ENCODE results near the gene DHRSX. TPM values are rescaled to one million over a fixed set of nuclear protein-coding genes. Genes with fewer than 3 reads are reported as not detected.

Gene DHRSX
- total RNA-seq, 1 experiment from 2014 or later = 11.5 TPM

DNA sequence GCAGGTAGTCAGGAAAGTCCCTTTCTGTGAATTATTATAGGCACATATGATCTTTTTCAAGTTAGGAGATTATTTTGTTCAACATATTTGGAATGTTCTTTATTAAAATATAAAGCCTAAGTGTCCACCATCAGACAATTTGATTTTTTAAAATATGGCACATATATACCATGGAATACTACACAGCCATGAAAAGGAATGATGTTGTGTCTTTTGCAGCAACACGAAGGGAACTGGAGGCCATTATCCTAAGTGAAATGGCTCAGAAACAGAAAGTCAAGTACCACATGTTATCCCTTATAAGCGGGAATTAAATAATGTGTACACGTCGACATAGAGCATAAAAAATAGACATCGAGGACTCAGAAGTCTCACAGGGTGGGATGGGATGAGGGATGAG lies 73.0 kb downstream of the DHRSX start:
- Histone ChIP-seq H4K20me1 (ENCODE audit: low read length) (no peaks in the 10 kb centered on the region), H3K36me3 (ENCODE audit: low read depth, low read length) (no peaks in the 10 kb centered on the region), H3F3A (ENCODE audit: low read length, unreplicated experiment) (no peaks in the 10 kb centered on the region), H3K9ac (ENCODE audit: low read length) (no peak overlapping the region), H3K4me2 (ENCODE audit: low read length) (no peak overlapping the region), H3K4me3 (ENCODE audit: low read length) (no peak overlapping the region), H3K9me3 (ENCODE audit: low read length) (no peaks in the 10 kb centered on the region), H3K27ac (ENCODE audit: low read length) (no peak overlapping the region), H3K27me3 (ENCODE audit: low read length) (no peaks in the 10 kb centered on the region), H3K79me2 (ENCODE audit: low read length) (no peaks in the 10 kb centered on the region), H2AFZ (ENCODE audit: low read length) (no peak overlapping the region), H3K4me1 (ENCODE audit: insufficient read depth, low read length) (no peaks in the 10 kb centered on the region), H3K9me2 (replicated peaks; ENCODE audit: low read length) (no peaks in the 10 kb centered on the region)
- no TSS peak for BruUV-seq (replicated peaks)
- POLR2A ChIA-PET (ENCODE audit: unreplicated experiment) = no interaction called here
- intact Hi-C loops (cut with micrococcal nuclease) = no loop called here
- DNase-seq = no peak
- ATAC-seq = no peak
- TF ChIP-seq EZH2phosphoT487 (IDR thresholded peaks at IDR 0.05; ENCODE audit: borderline replicate concordance, low read length) (no peak), EZH2 (IDR thresholded peaks at IDR 0.05; ENCODE audit: low read length, unreplicated experiment) (no peak)
- TF ChIP-seq, protein P1, sequence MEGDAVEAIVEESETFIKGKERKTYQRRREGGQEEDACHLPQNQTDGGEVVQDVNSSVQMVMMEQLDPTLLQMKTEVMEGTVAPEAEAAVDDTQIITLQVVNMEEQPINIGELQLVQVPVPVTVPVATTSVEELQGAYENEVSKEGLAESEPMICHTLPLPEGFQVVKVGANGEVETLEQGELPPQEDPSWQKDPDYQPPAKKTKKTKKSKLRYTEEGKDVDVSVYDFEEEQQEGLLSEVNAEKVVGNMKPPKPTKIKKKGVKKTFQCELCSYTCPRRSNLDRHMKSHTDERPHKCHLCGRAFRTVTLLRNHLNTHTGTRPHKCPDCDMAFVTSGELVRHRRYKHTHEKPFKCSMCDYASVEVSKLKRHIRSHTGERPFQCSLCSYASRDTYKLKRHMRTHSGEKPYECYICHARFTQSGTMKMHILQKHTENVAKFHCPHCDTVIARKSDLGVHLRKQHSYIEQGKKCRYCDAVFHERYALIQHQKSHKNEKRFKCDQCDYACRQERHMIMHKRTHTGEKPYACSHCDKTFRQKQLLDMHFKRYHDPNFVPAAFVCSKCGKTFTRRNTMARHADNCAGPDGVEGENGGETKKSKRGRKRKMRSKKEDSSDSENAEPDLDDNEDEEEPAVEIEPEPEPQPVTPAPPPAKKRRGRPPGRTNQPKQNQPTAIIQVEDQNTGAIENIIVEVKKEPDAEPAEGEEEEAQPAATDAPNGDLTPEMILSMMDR (conservative IDR thresholded peaks at IDR 0.05; ENCODE audit: low read depth, low read length) = no peak
- CTCF ChIA-PET = no interaction called here

DNA sequence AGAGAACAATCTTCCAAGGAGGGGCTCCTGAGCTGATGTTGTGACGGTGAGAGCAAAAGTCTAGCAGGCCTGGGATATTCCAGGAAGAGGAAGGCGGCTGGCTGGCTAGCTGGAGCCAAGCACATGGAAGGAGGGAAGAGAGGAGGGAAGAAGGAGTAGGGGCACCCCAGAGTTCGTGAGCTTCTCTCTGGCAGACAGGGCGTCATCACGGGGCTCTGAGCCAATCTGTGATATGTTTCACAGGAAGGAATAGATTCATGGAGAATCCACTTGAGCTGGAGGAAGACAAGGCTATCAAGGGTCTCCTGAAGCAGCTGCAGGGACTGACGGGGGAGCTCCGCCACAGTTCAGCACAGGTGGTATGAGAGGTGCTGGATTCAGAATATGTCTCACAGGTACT lies 73.6 kb downstream of the DHRSX start:
- Histone ChIP-seq H3K27me3 (ENCODE audit: low read length) (no peaks in the 10 kb centered on the region), H3K36me3 (ENCODE audit: low read depth, low read length) (no peaks in the 10 kb centered on the region), H4K20me1 (ENCODE audit: low read length) (no peaks in the 10 kb centered on the region), H3K4me2 (ENCODE audit: low read length) (no peak overlapping the region), H3K27ac (ENCODE audit: low read length) (no peak overlapping the region), H3K9me2 (replicated peaks; ENCODE audit: low read length) (no peaks in the 10 kb centered on the region), H3F3A (ENCODE audit: low read length, unreplicated experiment) (no peaks in the 10 kb centered on the region), H3K4me3 (ENCODE audit: low read length) (no peak overlapping the region), H3K9me3 (ENCODE audit: low read length) (no peaks in the 10 kb centered on the region), H2AFZ (ENCODE audit: low read length) (no peak overlapping the region), H3K9ac (ENCODE audit: low read length) (no peak overlapping the region), H3K4me1 (ENCODE audit: insufficient read depth, low read length) (no peaks in the 10 kb centered on the region), H3K79me2 (ENCODE audit: low read length) (no peaks in the 10 kb centered on the region)
- no TSS peak for BruUV-seq (replicated peaks)
- no peak for TF ChIP-seq EZH2 (IDR thresholded peaks at IDR 0.05; ENCODE audit: low read length, unreplicated experiment)
- TF ChIP-seq, protein P1 (conservative IDR thresholded peaks at IDR 0.05; ENCODE audit: low read depth, low read length) = no peak
- TF ChIP-seq EZH2phosphoT487 (IDR thresholded peaks at IDR 0.05; ENCODE audit: borderline replicate concordance, low read length) = no peak
- intact Hi-C loops (cut with micrococcal nuclease) = no loop called here
- ChIA-PET POLR2A (ENCODE audit: unreplicated experiment) (no interaction called here), CTCF (no interaction called here)
- ATAC-seq (no peak), DNase-seq (no peak)

DNA sequence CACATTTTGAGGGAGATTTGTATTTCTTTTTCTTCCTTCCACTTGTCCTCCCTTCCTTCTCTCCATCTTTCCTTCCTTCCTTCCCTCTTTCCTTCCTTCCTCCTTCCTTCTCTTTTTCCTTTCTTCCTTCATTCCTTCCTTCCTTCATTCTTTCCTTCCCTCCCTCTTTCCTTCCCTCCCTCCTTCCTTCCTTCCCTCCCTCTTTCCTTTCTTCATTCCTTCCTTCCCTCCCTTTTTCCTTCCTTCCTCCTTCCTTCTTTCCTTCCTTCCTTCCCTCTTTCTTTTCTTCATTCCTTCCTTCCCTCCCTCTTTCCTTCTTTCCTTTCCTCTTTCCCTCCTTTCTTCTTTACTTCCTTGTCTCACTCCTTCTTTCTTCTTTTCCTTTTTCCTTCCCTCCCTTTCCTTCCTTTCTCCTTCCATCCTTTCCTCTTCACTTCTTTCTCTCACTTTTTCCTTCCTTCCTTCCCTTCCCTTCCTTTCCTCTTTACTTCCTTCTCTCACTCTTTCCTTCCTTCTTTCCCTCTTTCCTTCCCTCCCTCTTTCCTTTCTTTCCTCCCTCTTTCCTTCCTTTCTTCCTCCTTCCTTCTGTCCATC lies 74.4 kb downstream of the DHRSX start:
- Histone ChIP-seq H3K27me3 (ENCODE audit: low read length) (no peaks in the 10 kb centered on the region), H3K4me3 (ENCODE audit: low read length) (no peak overlapping the region), H3K9me2 (replicated peaks; ENCODE audit: low read length) (no peaks in the 10 kb centered on the region), H2AFZ (ENCODE audit: low read length) (no peak overlapping the region), H3K4me1 (ENCODE audit: insufficient read depth, low read length) (no peaks in the 10 kb centered on the region), H3K9ac (ENCODE audit: low read length) (no peak overlapping the region), H3K79me2 (ENCODE audit: low read length) (no peaks in the 10 kb centered on the region), H3K27ac (ENCODE audit: low read length) (no peak overlapping the region), H3K4me2 (ENCODE audit: low read length) (no peak overlapping the region), H3K9me3 (ENCODE audit: low read length) (no peaks in the 10 kb centered on the region), H4K20me1 (ENCODE audit: low read length) (no peaks in the 10 kb centered on the region), H3F3A (ENCODE audit: low read length, unreplicated experiment) (no peaks in the 10 kb centered on the region), H3K36me3 (ENCODE audit: low read depth, low read length) (no peaks in the 10 kb centered on the region)
- CTCF ChIA-PET = no interaction called here
- POLR2A ChIA-PET (ENCODE audit: unreplicated experiment) = no interaction called here
- TF ChIP-seq, protein P1 (conservative IDR thresholded peaks at IDR 0.05; ENCODE audit: low read depth, low read length) = no peak
- no peak for TF ChIP-seq EZH2 (IDR thresholded peaks at IDR 0.05; ENCODE audit: low read length, unreplicated experiment)
- TF ChIP-seq EZH2phosphoT487 (IDR thresholded peaks at IDR 0.05; ENCODE audit: borderline replicate concordance, low read length) = no peak
- intact Hi-C loops (cut with micrococcal nuclease) = no loop called here
- no peak for DNase-seq
- BruUV-seq (replicated peaks) = no TSS peak
- ATAC-seq = no peak

Measured in PC-3 (cell line).